Esophagus muscularis mucosa (tissue), 4 donors: Measurements from ENCODE around the gene CCDC12. TPM values are rescaled to one million over a fixed set of nuclear protein-coding genes. Genes with fewer than 3 reads are reported as not detected.

Experiments
- DNase-seq: peaks from one replicate; pipeline ENCODE4 v3.0.0-alpha.2; 2017; ENCODE audit errors: extremely low spot score
- H3K27ac ChIP-seq, 4 donors: fragments of 200-600 bp; sonication (generic); replicated peaks in 1 of 4; 1 replicate in 3 of 4; 2 replicates in 1 of 4; pipeline ENCODE4 v1.5.1; 2016 to 2019; ENCODE audit warnings: mild to moderate bottlenecking in 1 of 4
- H3K27me3 ChIP-seq, 4 donors: fragments of 200-600 bp; sonication (generic); one replicate each; pipeline versions ENCODE4 v1.5.1 to v1.6.0; 2016 to 2019
- H3K36me3 ChIP-seq, 4 donors: fragments of 200-600 bp; sonication (generic); one replicate each; pipeline ENCODE4 v1.5.1; 2016 to 2019
- H3K4me1 ChIP-seq, 4 donors: fragments of 200-600 bp; sonication (generic); one replicate each; pipeline ENCODE4 v1.5.1; 2016 to 2019
- H3K4me3 ChIP-seq, 4 donors: fragments of 200-600 bp; sonication (generic); 1 replicate in 2 of 4; 2 replicates in 2 of 4; pipeline ENCODE4 v1.5.1; 2016 to 2019; ENCODE audit warnings: mild to moderate bottlenecking in 4 of 4, moderate library complexity in 1 of 4
- H3K9me3 ChIP-seq, 4 donors: fragments of 200-600 bp; sonication (generic); 1 replicate in 3 of 4; 2 replicates in 1 of 4; pipeline ENCODE4 v1.5.1; 2016 to 2019
- EP300 ChIP-seq: sonication (generic); formaldehyde crosslinking; IDR thresholded peaks from one replicate; pipeline ENCODE4 v1.6.1; 2017; ENCODE audit warnings: antibody characterized with exemption
- POLR2A ChIP-seq: fragments of 450-650 bp; IDR thresholded peaks from one replicate; pipeline ENCODE4 v1.6.1; 2017; ENCODE audit warnings: antibody characterized with exemption, moderate library complexity, mild to moderate bottlenecking, low read depth
- POLR2AphosphoS5 ChIP-seq, 2 donors: sonication (generic); formaldehyde crosslinking; IDR thresholded peaks; one replicate each; pipeline ENCODE4 v1.6.1; 2017; ENCODE audit warnings: antibody characterized with exemption in 2 of 2
- WGBS: methylation state at CpG from one replicate; pipeline ENCODE4 v1.1.5; 2018; 5-methylcytosine and 5-hydroxymethylcytosine counted together
- intact Hi-C: fragments of 100-400 bp; cut with DNase I; formaldehyde crosslinking; loops from one replicate; pipeline ENCODE4 v1.15.1; 2023
- total RNA-seq, 4 donors: library from RNA; depleted of rRNA; stranded (reverse); fragments of >200 nt; gene quantifications; one replicate each; pipeline versions ENCODE4 v1.1.0 to v1.2.1, GENCODE V29; 2016
- TF ChIP-seq, protein P1 (sequence below), 3 experiments: fragments of 200-600 bp in 2 of 3; fragments of 450-650 bp in 1 of 3; sonication (generic) in 2 of 3; IDR thresholded peaks; one replicate each; pipeline ENCODE4 v1.5.1; 2017 to 2019; ENCODE audit warnings: antibody characterized with exemption in 3 of 3, mild to moderate bottlenecking in 2 of 3, moderate library complexity in 1 of 3

CCDC12 gene
- total RNA-seq, 4 donors from 2014 or later, result 27.5 to 54.8 (median 36.7) TPM

GRCh38 chr3:46993986-46994385, 17.4 kb upstream of the CCDC12 start:
- Histone ChIP-seq H3K4me3 (no peak overlapping the region), H3K27me3 (no peaks in the 10 kb centered on the region), H3K4me1 (peaks cover 0 to 27% (median 13%) of the 10 kb centered on the region in 4 donors), H3K36me3 (peaks cover 0 to 88% (median 63%) of the 10 kb centered on the region in 4 donors), H3K27ac (no peak overlapping the region), H3K9me3 (no peaks in the 10 kb centered on the region)
- intact Hi-C loops, result no loop called here
- TF ChIP-seq POLR2AphosphoS5 (IDR thresholded peaks at IDR 0.05) (no peak), POLR2A (no peak), EP300 (no peak)
- TF ChIP-seq, protein P1, sequence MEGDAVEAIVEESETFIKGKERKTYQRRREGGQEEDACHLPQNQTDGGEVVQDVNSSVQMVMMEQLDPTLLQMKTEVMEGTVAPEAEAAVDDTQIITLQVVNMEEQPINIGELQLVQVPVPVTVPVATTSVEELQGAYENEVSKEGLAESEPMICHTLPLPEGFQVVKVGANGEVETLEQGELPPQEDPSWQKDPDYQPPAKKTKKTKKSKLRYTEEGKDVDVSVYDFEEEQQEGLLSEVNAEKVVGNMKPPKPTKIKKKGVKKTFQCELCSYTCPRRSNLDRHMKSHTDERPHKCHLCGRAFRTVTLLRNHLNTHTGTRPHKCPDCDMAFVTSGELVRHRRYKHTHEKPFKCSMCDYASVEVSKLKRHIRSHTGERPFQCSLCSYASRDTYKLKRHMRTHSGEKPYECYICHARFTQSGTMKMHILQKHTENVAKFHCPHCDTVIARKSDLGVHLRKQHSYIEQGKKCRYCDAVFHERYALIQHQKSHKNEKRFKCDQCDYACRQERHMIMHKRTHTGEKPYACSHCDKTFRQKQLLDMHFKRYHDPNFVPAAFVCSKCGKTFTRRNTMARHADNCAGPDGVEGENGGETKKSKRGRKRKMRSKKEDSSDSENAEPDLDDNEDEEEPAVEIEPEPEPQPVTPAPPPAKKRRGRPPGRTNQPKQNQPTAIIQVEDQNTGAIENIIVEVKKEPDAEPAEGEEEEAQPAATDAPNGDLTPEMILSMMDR (IDR thresholded peaks at IDR 0.05), result no peak
- DNase-seq, result no peak
- 93% methylated on average over 4 of the region's 7 CpGs for WGBS

DNA sequence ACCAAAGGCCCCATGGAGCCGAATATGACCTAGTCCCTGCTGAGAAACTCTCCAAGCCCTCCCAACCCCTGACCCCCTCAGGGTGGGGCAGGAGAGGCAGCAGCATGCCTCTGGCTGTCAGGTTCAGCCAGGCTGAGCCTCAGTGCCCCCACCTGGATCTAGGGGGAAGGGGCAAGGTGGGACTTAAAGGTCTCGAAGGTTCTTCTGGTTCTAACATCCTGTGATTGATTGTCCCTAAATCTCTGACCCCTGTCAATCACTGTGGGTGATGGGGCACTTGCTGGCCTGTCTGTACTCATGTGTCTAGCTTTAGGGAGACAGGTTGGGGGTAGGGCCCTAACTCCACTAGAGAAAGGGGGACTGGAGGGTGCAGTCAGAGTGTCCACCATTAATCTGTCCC, 16.7 kb upstream of the CCDC12 start:
- H3K27me3 ChIP-seq, result no peaks in the 10 kb centered on the region
- no peak for DNase-seq

GRCh38 chr3:46992231-46992630, 15.7 kb upstream of the CCDC12 start:
- Histone ChIP-seq H3K4me3 (no peak overlapping the region), H3K4me1 (peaks cover 13 to 31% (median 23%) of the 10 kb centered on the region in 4 donors), H3K9me3 (no peaks in the 10 kb centered on the region), H3K36me3 (peaks cover 0 to 81% (median 61%) of the 10 kb centered on the region in 4 donors), H3K27ac (no peak overlapping the region), H3K27me3 (no peaks in the 10 kb centered on the region)
- no peak for DNase-seq
- 91% methylated on average over 9 of the region's 9 CpGs for WGBS
- TF ChIP-seq POLR2A, result no peak
- TF ChIP-seq POLR2AphosphoS5 (IDR thresholded peaks at IDR 0.05), result no peak
- TF ChIP-seq, protein P1 (IDR thresholded peaks at IDR 0.05), result no peak
- no peak for TF ChIP-seq EP300
- intact Hi-C loops, result no loop called here

More for the DNA sequence above, 16.7 kb upstream of the CCDC12 start:
- H3K27ac ChIP-seq, result no peak overlapping the region
- intact Hi-C loops, result no loop called here
- H3K36me3 ChIP-seq, result peaks cover 0 to 88% (median 65%) of the 10 kb centered on the region in 4 donors
- H3K4me1 ChIP-seq, result peaks cover 4 to 25% (median 14%) of the 10 kb centered on the region in 4 donors
- TF ChIP-seq POLR2AphosphoS5 (IDR thresholded peaks at IDR 0.05), result no peak
- TF ChIP-seq, protein P1 (IDR thresholded peaks at IDR 0.05), result no peak
- TF ChIP-seq EP300, result no peak
- TF ChIP-seq POLR2A, result no peak
- no peaks in the 10 kb centered on the region for H3K9me3 ChIP-seq
- 50% methylated on average over 1 of the region's 2 CpGs for WGBS
- H3K4me3 ChIP-seq, result no peak overlapping the region

DNA sequence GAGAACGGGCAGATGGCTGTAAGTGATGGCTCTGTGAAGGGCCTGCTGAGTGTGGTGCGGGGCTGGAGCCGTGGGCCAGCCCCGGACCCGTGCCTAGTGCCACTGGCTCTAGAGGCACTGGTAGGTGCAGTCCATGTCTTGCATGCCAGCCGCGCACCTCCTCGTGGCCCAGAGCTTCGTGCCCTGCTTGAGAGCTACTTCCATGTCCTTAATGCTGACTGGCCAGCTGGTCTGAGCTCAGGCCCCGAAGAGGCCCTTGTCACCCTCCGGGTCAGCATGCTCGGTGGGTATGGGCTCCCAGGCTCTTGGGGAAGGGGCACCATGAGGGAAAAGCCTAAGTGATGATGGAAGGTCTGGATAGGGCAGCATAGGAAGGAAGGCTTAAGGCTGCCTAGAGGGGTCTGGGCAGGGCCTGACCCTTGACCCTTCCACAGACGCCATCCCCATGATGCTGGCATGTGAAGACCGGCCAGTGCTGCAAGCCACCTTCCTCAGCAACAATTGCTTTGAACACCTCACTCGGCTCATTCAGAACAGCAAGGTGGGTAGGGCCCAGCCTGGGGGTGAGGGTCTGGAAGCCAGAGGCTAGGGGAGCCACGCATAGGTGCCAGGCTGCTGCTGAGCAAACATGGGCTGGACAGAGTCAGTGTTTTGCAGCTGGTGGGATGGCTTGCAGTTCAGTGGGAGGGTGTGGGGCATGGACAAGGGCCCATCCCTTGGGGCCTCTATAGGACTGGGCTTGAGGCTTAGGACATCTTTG, 15.0 kb upstream of the CCDC12 start:
- 85% methylated on average over 7 of the region's 16 CpGs for WGBS
- intact Hi-C loops, result no loop called here

More for the DNA sequence above, 15.0 kb upstream of the CCDC12 start:
- Histone ChIP-seq H3K9me3 (no peaks in the 10 kb centered on the region), H3K36me3 (peaks cover 0 to 78% (median 56%) of the 10 kb centered on the region in 4 donors), H3K4me1 (peaks cover 17 to 36% (median 29%) of the 10 kb centered on the region in 4 donors), H3K27me3 (no peaks in the 10 kb centered on the region), H3K4me3 (no peak overlapping the region), H3K27ac (no peak overlapping the region)
- DNase-seq, result no peak
- TF ChIP-seq POLR2A, result no peak
- no peak for TF ChIP-seq POLR2AphosphoS5 (IDR thresholded peaks at IDR 0.05)
- TF ChIP-seq EP300, result no peak
- TF ChIP-seq, protein P1 (IDR thresholded peaks at IDR 0.05), result no peak
